HG03060 (cell line): Measurements from ENCODE around the gene C3orf33.

ENCODE experiments used
- ATAC-seq: cut with Tn5 transposase; IDR thresholded peaks from one replicate; pipeline ENCODE4 v1.9.1; 2021; ENCODE audit warnings: low read depth, moderate number of reproducible peaks; ENCODE audit not compliant: unreplicated experiment

Gene C3orf33

DNA sequence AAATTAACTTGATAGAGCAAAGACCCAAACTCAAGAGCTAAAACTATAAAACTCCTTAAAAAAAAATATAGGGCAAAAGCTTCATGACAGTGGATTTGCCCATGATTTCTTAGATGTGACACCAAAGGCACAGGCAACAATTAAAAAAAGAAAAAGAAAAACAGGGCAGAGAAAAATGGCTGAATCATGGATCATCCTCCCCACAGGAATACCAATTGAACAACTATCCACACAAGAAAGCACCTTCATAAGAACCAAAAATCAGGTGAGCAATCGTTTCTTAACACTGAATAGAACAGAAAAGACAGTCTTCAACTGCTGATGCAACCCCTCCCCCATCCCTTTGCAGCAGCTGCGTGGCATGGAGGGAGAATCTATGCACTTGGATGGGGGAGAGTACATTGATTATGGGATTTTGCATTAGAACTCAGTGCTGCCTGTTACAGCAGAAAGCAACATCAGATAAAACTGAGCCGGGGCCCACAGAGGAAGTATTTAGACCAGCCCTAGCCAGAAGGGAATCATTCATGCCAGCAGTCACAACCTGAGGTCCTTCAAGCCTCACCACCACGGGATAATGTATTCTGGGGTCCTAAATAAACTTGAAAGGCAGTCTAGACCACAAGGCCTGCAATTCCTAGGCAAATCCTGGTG lies 15.7 kb downstream of the C3orf33 start:
- ATAC-seq: no peak

DNA sequence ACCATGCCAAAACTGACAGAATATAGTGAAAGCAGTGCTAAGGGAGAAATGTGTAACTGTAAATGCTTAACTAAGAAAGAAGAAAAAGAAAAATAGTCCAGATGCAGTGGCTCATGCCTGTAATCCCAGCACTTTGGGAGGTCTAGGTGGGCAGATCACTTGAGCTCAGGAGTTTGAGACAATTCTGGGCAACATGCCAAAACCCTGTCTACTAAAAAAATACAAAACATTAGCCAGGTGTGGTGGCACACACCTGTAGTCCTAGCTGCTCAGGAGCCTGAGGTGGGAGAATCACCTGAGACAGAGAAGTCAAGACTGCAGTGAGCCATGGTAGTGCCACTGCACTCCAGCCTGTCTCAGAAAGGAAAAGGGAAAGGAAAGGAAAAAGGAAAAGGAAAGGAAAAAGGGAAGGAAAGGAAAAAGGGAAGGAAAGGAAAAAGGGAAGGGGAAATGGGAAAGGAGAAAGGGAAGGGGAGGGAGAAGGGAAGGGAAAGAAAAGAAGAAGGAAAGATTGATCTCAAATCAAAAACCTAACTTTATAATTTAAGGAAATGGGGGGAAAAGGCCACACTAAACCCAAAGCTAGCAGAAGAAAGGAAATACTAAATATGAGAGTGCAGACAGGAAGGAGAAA lies 20.3 kb downstream of the C3orf33 start:
- no peak for ATAC-seq

DNA sequence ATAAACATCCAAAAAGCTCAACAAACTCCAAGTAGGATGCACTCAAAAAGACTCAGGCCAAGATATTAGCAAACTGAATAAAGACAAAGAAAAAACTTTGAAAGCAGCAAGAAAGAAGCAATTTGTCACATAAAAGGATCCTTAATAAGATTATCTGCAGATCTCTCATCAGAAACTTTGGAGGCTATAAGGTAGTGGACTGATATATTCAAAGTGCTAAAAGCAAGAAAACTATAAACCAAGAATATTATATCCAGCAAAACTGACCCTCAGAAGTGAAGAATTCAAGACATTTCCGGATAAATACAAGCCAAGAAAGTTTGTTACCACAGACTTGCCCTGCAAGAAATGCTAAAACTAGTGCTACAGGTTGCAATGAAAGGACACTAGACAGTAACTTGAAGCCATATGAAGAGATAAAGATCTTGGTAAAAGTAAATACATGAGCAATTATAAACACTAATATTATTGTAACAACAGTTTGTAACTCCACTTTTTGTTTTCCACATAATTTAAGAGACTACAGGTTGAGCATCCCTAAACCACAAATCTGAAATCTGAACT lies 23.6 kb downstream of the C3orf33 start:
- no peak for ATAC-seq

DNA sequence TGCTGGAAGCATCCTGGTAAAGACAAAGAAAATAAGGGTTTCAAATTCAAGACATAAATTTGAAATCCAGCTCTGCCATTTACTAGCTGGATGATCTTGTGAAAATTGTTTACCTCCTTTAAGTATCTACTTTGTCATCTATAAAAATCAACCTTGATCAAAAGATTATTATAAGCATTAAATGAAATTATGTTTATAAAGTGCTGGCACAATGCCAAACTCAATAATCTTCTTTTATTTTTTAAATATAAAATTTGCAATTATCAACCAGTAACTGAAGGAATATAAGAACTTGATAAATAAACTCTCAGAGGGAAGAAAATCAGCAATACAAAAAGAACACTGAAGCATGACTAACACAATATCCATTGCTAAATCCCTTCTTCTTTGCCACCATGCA lies 25.8 kb downstream of the C3orf33 start:
- ATAC-seq: no peak

DNA sequence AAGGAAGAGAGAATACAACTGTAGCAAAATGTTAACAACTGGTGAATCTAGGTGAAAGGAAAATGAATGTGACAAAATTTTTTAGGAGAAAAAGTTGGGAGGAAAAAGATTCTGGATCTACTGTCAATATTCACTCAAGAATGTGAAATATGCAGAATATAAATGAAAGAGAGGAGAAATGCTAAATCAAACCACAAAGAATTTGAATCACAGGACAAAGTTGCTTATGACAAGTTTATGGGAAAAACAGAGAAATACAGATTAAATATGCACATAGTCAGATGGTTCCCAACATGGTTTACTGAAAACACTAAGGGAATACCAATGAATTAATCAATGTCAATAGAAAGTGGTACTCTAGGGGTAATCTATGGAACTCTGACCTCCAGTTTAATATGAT lies 27.6 kb downstream of the C3orf33 start:
- no peak for ATAC-seq

DNA sequence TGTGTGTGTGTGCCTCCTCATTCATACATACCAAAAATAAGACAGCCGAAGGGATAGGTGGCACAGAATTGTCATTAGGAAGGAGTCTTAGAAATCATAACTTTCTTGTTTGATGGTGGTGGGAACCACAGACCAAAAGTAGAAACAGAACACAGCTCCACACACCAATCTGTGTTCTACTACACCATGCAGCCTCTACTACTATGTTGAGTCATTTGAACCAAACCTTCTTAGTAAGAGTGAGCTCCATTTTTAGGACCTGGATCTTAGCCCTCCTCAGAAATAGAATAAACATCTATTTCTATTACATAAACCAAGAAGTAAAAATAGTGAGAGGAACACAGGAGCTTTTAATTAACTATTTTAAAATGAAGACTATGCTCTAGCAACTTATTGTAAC lies 33.3 kb downstream of the C3orf33 start:
- no peak for ATAC-seq

DNA sequence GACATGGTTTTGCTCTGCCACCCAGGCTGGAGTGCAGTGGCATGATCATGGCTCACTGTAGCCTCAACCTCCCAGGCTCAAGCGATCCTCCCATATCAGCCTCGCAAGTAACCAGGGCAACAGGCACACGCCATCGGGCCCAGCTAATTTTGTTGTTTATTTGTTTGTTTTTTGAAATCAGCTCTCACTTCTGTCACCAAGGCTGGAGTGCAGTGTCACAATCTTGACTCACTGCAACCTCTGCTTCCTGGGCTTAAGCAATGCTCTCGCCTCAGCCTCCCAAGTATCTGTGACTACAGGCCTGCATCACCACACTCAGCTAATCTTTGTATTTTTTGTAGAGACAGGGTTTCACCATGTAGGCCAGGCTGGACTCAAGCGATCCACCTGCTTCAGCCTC lies 35.0 kb downstream of the C3orf33 start:
- no peak for ATAC-seq

DNA sequence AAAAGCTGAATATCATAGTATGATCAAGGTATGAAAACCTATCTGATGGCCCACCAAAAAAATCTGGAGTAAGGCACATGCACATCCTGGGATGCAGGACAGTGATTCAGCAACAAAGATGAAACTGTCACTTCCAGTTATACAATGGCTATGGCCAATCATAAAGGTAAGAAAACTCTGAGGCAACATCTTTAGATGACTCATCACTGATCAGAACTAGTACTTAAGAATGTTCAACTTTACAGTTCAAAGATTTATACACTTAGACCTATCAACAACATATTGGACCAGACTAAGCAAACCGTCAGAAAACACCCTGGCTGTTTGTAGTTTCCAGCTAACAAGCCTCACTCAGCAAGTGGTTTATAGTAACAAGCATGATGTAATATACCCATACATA lies 39.9 kb downstream of the C3orf33 start:
- no peak for ATAC-seq

DNA sequence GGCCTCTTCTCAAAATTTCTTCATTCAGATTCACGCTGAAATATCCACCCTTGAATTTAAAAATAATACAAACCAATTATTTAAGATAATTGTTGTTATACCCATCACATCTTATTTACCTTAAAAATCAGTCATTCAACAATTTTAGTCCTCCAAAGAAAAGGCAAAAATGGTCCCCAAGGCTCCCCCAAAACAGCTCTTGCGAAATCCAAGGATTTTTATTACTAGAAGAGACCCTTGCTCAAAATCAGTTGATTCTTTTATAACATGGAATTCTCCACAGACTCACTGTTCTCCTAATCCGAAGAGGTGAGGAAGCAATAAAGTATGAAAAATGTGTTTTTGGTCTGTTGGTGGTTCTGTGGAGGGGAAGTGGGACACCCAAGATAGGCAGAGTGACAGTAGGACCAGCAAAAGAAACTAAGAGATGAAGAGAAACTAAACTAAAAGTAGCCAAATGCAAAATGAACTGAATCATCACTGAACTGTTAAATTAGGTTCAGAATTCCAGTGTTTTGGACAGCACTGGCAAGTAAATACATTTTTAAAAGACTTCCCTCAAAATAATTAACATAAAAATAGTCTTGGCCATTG lies 42.1 kb downstream of the C3orf33 start:
- ATAC-seq: no peak

DNA sequence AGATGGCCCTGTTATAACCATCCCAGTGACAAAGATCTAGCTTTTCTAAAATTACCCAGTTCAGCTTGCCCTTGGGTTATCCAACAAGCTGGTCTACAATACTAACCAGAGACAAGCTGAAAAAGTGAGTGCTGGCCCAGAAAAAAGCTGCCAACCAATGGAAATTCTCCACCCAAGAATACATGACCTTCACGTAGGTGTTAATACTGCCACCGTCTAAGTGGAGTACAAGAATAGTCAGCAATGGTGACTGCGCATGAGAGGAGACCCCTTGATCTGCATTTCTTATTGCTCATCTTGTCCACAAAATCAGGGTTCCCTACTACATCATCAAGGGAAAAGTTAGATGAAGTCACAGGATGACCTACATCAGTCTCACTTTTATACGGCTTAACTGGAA lies 45.4 kb downstream of the C3orf33 start:
- ATAC-seq: no peak

DNA sequence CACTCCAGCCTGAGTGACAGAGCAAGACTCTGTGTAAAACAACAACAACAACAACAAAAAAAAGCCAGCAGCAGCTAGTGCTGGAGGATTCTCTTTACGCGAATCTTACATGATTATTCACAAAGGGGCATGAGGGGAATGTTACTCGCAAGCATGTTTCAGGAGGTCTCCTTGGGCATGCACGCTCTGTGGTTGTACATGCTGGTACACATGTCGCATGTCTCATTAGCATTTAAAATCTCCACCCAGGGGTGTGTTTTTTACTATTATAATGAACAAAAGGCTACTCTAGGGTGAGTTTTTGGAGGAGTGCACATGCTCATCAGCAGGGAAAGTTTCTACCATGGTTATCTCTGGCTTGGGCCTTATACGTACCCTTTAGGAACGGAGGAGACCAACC lies 48.5 kb downstream of the C3orf33 start:
- ATAC-seq: no peak

DNA sequence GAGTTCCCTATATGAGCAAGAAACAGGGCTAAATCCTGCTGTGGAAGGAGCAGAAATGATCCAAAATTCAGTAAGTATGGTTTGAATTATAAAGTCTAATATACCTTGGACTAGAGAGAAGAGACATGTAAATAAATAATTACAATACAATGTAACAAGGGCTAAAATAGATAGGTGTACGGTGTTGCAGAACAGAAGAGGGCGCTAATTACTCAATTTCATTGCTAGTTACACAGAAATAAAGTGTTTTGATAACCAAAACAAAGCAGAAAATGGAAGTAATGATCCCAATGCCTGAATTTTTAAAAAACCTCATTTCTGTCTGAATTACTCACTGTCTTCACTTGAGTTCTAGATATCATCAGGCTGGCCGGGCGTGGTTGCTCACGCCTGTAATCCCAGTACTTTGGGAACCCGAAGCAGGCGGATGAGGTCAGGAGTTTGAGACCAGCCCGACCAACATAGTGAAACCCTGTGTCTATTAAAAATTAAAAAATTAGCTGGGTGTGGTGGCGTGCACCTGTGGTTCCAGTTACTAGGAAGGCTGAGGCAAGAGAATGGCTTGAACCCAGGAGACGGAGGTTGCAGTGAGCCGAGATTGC lies 52.9 kb downstream of the C3orf33 start:
- ATAC-seq: no peak

DNA sequence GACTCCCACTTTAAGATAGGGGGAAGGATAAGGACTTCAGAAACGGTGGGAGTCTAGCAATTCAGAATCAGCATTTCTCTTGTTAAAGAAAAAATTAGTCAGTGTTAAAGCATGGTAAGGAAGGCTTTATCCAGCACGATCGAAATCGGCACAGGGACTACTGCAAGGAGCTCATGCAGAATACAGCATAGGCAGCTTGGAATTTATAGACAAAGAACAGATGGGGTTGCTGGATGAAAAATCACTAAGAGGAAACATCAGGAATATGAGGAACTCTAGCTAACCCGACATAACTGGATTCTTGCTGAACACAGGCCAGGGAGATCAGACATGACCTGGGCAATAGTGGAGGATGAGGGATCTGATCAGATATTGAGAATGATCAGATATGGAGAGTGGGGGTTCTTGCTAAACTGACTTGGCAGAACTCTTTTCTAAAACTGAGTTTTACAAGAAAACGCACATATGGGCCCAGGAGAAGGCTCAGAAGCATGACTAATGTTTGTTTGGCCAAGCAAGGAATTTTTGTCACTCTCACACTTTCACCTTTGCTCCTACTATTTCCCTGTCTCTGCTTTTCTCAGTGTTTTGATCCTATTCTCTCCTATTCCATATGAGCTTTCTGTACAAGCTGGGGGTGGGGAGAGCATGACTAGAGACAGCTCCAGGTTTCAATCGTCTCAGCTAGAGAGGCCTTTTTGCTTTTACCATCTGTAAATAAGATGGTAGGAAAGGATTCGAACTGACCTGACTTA lies 57.3 kb downstream of the C3orf33 start:
- no peak for ATAC-seq

DNA sequence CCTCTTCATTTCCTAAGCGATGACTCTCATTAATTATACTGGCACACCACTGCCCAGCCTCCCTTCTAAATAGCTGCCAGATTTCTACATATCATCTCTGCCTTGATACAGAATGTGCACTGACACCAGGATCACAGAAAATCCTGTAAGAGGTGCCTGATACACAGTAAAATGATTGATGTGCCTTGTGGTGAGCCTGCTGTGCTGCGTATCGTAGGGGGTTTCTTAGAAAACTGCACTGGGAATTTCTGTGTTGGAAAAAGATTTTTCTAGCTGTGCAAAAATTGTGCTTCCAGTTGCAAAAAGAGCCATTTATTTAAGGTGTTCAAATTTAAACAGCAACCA lies 58.2 kb downstream of the C3orf33 start:
- no peak for ATAC-seq

DNA sequence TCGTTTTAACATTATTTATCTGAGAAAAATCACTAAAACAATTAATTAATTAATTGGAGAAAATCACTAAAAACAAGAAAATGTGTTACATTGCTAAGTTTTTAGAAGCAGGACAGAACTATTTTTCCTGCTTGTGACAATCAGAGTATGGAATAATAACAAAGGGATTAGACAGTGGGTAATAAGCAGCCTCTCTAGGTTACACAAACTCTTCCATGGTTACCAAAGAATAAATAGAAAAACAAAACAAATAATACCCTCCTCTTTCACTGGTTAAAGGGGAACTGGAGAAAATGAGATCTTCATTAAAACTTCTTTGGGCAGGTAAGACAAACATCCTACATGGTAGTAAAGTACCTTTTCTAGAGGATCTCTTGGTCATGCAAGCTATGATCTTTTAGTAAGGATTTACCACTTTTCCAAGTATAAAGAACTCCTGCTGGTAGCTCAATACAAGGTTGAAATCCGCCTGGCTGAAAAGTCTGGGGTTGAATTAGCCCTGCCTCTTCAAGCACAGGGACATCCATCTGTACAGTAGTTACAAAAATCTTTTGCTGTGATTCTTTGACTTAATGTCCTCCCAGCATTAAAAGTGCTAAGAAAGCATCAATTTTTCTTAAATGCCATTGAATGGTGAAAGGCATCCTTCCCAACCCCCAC lies 58.7 kb downstream of the C3orf33 start:
- ATAC-seq: no peak

DNA sequence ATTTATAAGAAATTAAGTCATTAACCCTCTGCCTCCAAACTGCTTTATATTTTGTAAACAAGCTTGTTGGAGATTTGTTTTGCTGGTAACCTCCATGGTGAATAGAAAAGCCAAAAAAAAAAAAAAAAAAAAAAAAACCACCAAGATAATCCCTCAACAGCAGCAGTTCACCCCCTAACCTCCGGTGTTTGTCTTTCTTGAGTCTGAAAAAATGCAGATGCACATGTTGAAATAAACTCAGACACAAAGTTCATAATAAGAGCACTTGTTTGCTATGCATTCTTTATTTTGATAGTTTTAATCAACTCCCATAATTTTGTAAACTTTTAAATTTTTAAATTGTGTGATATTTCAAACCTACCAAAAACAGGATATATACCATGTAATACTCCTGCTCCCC lies 59.4 kb downstream of the C3orf33 start:
- ATAC-seq: no peak

DNA sequence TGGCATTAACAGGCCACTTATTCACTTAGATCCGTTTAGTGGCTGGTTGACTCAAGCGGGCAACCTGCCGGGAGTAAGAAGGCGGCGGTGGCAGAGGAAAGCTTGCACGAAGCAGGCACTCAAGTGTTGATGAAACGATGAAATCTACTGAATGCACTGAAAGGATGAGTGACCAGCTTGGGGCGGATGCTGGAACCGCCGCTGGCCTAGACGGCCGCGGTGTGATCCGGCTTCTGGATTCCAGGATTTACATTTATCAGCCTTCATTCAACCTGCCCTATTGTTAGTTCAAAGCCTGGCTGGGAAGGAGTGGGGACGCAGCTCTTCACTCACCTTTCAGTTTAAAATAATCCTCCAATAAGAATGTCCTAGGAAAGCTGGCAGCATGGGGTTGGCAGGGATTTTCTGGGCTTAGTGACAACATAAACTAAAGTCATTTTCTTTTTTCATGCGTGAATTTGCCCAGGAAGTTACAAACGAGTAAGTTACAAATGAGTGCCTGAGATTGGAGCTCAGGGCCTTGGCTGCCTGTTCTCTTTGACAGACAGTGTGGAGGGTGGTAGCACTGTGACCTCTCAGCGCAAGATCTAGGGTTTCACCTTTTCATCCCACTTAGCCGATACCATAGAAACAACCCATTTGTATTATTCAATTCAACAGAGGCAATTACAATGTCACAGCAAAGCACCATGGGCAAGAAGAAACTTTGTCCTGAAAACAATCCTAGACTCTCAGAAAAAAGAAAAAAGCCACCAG lies 60.1 kb downstream of the C3orf33 start:
- ATAC-seq: no peak

DNA sequence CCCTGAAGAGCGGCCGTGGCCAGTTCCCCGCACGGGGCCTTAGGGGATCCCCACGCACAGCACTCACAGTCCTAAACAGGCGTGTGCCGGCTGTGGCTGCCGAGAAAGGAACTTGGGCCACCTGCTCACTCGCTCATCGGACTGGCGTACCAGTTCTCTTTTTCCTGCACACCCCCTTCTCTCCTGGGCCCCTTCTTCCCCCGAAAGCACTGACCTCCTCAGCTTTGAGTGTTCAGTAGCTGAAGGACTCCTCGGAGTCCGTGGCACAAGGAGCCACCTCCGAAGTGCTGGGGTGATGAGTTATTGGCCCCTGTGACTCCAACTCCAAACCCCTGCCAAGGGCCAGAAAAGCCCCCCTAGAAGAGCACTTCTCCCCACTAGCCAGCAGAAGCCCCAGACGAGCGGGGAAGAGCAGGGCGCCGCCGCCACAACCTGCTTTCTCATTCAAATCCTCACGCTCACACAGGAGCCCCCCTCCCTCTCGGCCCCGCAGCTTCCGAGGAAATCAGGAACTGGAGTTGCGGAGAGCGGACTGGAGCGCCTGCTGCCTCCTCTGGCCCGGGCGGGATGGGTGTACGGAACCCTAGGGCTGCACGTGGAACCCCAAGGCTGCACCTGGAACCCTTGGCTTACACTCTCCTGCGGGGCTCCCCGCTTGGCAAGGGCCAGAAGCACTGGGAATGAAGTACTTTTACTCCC lies 61.3 kb downstream of the C3orf33 start, which contains the start of gene PLCH1:
Gene PLCH1 (minus strand): TSS at position 446 of the 699 bp plus-strand sequence. CDS start 40,847 bp downstream, outside the sequence.
- no peak for ATAC-seq
